ENCODE data around the gene ODF2. TPM values are rescaled to one million over a fixed set of nuclear protein-coding genes. Genes with fewer than 3 reads are reported as not detected.

The ODF2 gene
- total RNA-seq, 6 donors from 2014 or later, result 12.2 to 50.3 (median 22.5) TPM

- Histone ChIP-seq H3K4me3 (no peak overlapping the region), H3K27ac (peak overlapping the region in 2 of 4 donors; percentile 3 to 45), H3K27me3 (no peaks in the 10 kb centered on the region), H3K4me1 (peaks cover 0 to 12% (median 8%) of the 10 kb centered on the region in 4 donors), H3K36me3 (peaks cover 3 to 75% (median 45%) of the 10 kb centered on the region in 4 donors), H3K9me3 (no peaks in the 10 kb centered on the region)
- DNase-seq (peak in 1 of 2 donors; percentile 56), ATAC-seq (ENCODE audit: low FRiP score in 2 of 2) (no peak)
- WGBS, 2 donors, result 28 to 39% methylated on average over 11 to 13 of the region's 13 CpGs
- TF ChIP-seq POLR2AphosphoS5 (IDR thresholded peaks at IDR 0.05) (peak in 1 of 2 donors; percentile 20), CTCF (IDR thresholded peaks at IDR 0.05) (no peak)
These were observed 38.4 kb downstream of the ODF2 start for GRCh38 chr9:128494108-128494745.

- no peak for ATAC-seq (ENCODE audit: low FRiP score in 2 of 2)
- H3K27ac ChIP-seq, result peak overlapping the region in 2 of 4 donors; percentile 3 to 33
These were observed 38.9 kb downstream of the ODF2 start for GRCh38 chr9:128494746-128495129.

GRCh38 chr9:128495296-128495695 is 39.5 kb downstream of the ODF2 start:
- Histone ChIP-seq H3K4me3 (no peak overlapping the region), H3K27me3 (no peaks in the 10 kb centered on the region), H3K9me3 (no peaks in the 10 kb centered on the region), H3K27ac (no peak overlapping the region), H3K4me1 (peaks cover 0 to 12% (median 8%) of the 10 kb centered on the region in 4 donors), H3K36me3 (peaks cover 3 to 75% (median 54%) of the 10 kb centered on the region in 4 donors)
- WGBS, 2 donors, result 50 to 67% methylated on average over 1 of the region's 1 CpG
- DNase-seq (no peak), ATAC-seq (ENCODE audit: low FRiP score in 2 of 2) (no peak)
- TF ChIP-seq POLR2A (IDR thresholded peaks at IDR 0.05), result no peak
- no peak for TF ChIP-seq EP300 (IDR thresholded peaks at IDR 0.05)
- TF ChIP-seq POLR2AphosphoS5 (IDR thresholded peaks at IDR 0.05), result no peak
- TF ChIP-seq CTCF (IDR thresholded peaks at IDR 0.05), result no peak

More at GRCh38 chr9:128494746-128495129, 38.9 kb downstream of the ODF2 start:
- Histone ChIP-seq H3K4me1 (peaks cover 0 to 12% (median 8%) of the 10 kb centered on the region in 4 donors), H3K9me3 (no peaks in the 10 kb centered on the region), H3K36me3 (peaks cover 3 to 75% (median 49%) of the 10 kb centered on the region in 4 donors), H3K27me3 (no peaks in the 10 kb centered on the region), H3K4me3 (no peak overlapping the region)
- TF ChIP-seq CTCF (IDR thresholded peaks at IDR 0.05), result no peak
- TF ChIP-seq POLR2A (IDR thresholded peaks at IDR 0.05), result no peak
- no peak for TF ChIP-seq POLR2AphosphoS5 (IDR thresholded peaks at IDR 0.05)
- no peak for TF ChIP-seq EP300 (IDR thresholded peaks at IDR 0.05)
- no peak for DNase-seq
- 41 to 67% methylated on average over 5 of the region's 5 CpGs for WGBS, 2 donors

GRCh38 chr9:128495804-128496417 is 40.1 kb downstream of the ODF2 start:
- H3K4me3 ChIP-seq, result no peak overlapping the region
- TF ChIP-seq EP300 (IDR thresholded peaks at IDR 0.05) (no peak), POLR2A (IDR thresholded peaks at IDR 0.05) (no peak), CTCF (IDR thresholded peaks at IDR 0.05) (no peak)
- 75 to 82% methylated on average over 6 of the region's 6 CpGs for WGBS, 2 donors
- H3K4me1 ChIP-seq, result peaks cover 0 to 12% (median 8%) of the 10 kb centered on the region in 4 donors
- H3K9me3 ChIP-seq, result no peaks in the 10 kb centered on the region
- no peak for DNase-seq
- H3K27ac ChIP-seq, result no peak overlapping the region
- no peak for ATAC-seq (ENCODE audit: low FRiP score in 2 of 2)
- H3K27me3 ChIP-seq, result no peaks in the 10 kb centered on the region
- H3K36me3 ChIP-seq, result peaks cover 3 to 77% (median 53%) of the 10 kb centered on the region in 4 donors

All from upper lobe of left lung (tissue), 6 donors.